Esophagus squamous epithelium (tissue), 4 donors: Measurements from ENCODE around the gene ZC3H14.

Experiments used
- CTCF ChIP-seq, 6 experiments: fragments of 450-650 bp in 4 of 6; fragments of 200-600 bp in 2 of 6; sonication (generic) in 2 of 6; IDR thresholded peaks; one replicate each; pipeline ENCODE4 v1.5.1; 2016 to 2019; ENCODE audit warnings: antibody characterized with exemption in 6 of 6, mild to moderate bottlenecking in 4 of 6, moderate library complexity in 4 of 6
- POLR2A ChIP-seq, 4 donors: fragments of 450-650 bp; IDR thresholded peaks; one replicate each; pipeline ENCODE4 v1.6.1; 2017; ENCODE audit warnings: antibody characterized with exemption in 4 of 4, mild to moderate bottlenecking in 4 of 4, moderate library complexity in 3 of 4

- no peak for TF ChIP-seq POLR2A (IDR thresholded peaks at IDR 0.05)
- TF ChIP-seq CTCF (IDR thresholded peaks at IDR 0.05) = no peak
Measured at GRCh38 chr14:88628462-88628861, 65.6 kb downstream of the ZC3H14 start.
